Measurements from ENCODE around the gene STAT4.
A peak's percentile ranks its signal among the peaks of the same experiment; 100 is the strongest.

Gene STAT4
- 1.2 to 386 (median 11.6) reads per million in 18 experiments for total RNA-seq

GRCh38 chr2:191150600-191151330, at the start of gene STAT4:
TSS of gene STAT4 (minus strand) at chr2:191150994. CDS start at chr2:191148203, 2,791 bp downstream.
- DNase-seq, result peak; percentile 51 to 72

GRCh38 chr2:191199929-191200512, 49.2 kb upstream of the STAT4 start:
- DNase-seq, result no peak

DNA sequence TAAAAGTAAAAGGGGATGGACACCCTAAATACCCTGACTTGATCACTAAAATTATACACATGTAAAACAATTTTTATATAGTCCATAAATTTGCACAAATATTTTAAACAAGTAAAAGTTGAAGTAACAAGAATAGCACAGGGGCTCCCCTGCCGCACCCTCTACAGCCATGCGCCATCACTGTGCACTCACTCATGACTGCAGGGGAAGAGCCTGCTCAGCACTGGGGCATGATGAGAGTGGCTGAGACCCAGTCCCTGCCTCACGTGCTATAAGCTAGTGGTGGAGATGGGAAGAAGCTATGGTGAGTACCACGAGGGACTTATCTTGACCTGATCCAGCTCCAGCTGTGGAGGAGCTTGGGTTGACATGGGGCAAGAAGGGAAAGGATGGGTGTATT, 47.5 kb upstream of the STAT4 start:
- no peak for DNase-seq

DNA sequence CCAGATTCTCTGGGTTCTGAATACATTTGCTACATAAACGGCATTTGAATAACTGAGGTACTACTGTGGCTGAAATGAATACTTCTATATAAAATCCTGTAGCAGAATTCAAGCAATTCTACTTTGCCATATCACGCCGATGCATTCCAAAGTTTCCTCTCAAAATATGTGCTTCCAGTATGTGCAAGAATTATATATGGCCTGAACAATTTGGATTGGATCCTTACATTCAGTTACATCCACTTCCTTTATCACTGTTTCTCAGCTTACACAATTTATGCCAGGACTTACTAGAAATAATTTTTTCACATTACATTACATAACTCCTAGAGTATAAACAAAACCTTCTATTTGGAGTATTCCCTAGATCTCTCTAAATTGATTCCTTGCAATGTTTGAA, 46.3 kb upstream of the STAT4 start:
- no peak for DNase-seq

GRCh38 chr2:191195021-191195420, 44.2 kb upstream of the STAT4 start:
- DNase-seq, result no peak

- peak in 1 of 2 donors; percentile 13 for DNase-seq
Observed at GRCh38 chr2:191190861-191191552, 40.2 kb upstream of the STAT4 start.

DNA sequence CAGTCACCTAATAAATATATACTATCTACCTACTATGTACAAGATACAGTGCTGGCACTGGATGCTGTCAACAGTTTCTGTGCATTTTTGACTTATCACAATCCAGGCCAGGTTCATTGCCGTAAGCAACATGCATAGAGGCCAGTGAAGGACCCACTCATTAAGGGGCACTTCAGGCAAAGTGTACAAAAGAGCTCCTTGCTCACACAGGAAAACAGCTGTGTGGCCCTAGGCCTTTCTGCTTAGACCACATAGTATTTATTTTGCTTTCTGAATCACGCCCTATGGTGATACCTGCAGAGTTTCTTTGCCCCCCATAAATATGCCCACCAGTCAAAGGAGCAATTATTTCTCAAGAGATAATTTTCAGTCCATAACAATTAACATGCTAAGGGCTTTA, 39.6 kb upstream of the STAT4 start:
- DNase-seq, result no peak

GRCh38 chr2:191189112-191189635, 38.4 kb upstream of the STAT4 start:
- no peak for DNase-seq

- DNase-seq, result no peak
Observed at GRCh38 chr2:191188550-191189093, 37.8 kb upstream of the STAT4 start.

GRCh38 chr2:191187105-191187829, 36.5 kb upstream of the STAT4 start:
- DNase-seq, result no peak

- DNase-seq, result no peak
Observed at GRCh38 chr2:191184457-191184856, 33.7 kb upstream of the STAT4 start.

- no peak for DNase-seq
Observed at GRCh38 chr2:191183516-191183915, 32.7 kb upstream of the STAT4 start.

DNA sequence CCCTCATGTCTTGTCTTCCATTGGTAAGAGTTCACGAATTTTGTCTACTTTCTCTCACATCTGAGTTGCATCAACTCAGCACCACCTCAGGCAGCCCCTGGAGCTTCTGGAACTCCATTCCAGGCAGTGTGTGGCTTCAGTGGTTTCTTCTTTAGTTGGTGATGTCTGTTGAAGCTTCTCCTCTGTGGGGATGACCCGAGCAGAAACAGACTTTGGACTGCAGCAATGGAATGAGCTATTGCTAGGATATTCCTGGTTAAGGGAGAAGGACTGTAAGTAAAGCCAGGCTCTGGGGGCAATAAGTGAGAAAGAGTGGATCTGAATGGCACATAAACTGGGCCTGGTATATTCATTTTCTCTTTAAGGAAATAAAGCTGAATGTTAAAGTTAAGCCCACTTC, 32.3 kb upstream of the STAT4 start:
- DNase-seq, result no peak

GRCh38 chr2:191180713-191181112, 29.9 kb upstream of the STAT4 start:
- DNase-seq, result peak; percentile 35 to 62

GRCh38 chr2:191180276-191180675, 29.5 kb upstream of the STAT4 start:
- DNase-seq, result peak; percentile 58 to 61

- DNase-seq, result no peak
Observed at GRCh38 chr2:191178806-191179514, 28.2 kb upstream of the STAT4 start.

DNA sequence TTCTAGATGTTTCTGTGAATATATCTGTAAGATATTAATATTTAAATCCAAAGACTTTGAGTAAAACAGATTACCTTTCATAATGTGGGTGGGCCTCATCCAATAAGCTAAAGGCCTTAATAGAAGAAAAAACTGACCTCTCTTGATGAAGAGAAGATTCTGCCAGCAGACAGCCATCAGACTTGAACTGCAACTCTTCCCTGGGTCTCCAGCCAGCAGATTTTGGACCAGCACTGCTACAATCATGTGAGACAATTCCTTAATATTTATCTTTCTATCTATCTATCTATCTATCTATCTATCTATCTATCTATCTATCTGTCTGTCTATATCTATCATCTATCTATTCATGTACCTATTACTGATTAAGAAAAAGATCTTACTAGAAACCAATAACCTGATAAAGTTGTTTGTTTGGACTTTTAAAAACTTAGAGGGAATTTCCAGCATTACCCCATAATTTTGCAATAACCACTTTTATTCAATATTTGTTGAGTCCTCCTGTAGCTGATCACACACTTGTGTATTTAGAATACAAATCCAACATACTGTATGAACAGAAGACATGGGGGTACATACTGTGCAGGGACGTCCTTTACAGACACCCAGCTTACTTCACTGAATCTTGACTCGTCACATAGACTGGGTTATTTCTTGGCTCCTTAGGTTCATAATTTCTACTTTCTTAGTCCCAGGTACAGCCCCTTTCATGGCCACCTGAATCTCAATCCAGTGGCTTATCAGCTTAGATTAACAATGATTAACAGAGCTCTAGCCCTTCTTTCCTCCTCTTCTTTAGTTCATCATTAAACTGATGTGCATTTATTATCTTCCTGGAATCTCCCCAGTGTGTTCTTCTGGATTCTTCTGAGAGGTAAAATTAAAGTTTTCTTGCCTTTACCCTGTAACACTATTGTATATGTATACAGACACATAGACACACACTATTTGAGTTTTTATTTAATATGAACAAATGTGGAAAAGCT, 27.2 kb upstream of the STAT4 start:
- DNase-seq, result no peak

GRCh38 chr2:191176801-191177438, 26.1 kb upstream of the STAT4 start:
- DNase-seq, result no peak

DNA sequence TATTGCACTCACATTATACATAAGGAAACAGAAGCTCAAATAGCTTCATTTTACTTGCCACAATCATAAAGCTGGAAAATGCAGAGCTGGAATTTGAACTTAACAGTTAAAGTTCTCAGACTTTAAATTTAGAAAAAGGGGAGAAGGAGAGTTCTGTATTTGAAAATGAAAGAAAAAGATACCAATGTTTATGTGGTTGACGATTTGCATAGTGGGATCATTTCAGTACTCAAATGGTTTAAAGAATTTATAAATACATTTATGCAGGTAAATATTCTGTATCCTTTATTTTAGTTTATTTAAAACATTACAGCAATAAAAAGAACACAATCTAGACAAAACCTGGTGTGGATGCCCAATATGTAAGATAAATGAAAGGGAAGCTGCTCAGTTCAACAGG, 25.5 kb upstream of the STAT4 start:
- DNase-seq, result no peak

DNA sequence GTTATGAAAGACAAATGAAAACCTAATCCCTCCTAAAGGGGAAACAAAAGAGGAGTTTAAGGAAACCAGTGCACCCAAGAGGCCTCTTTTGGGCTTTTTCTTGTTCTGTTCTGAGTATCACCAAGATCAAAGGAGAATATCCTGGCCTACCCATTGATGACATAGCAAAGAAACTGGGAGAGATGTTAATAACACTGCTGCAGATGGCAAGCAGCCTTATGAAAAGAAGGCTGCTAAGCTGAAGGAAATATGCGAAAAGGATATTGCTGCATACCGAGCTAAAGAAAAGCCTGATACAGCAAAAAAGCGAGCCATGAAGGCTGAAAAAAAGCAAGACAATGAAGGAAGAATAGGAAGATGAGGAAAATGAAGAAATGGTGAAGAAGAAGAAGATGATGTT, 23.6 kb upstream of the STAT4 start:
- DNase-seq, result no peak
